Measurements from ENCODE around the gene DAPK2.

GRCh38 chr15:63888823-63889222, 157.5 kb downstream of the DAPK2 start:
- TF ChIP-seq GATA2 (IDR thresholded peaks at IDR 0.05; ENCODE audit: low read depth, low read length) (no peak), GATA3 (IDR thresholded peaks at IDR 0.05; ENCODE audit: low read depth, low read length) (no peak)

Data from SH-SY5Y (cell line).